HG02943 (cell line): ENCODE results near the gene KLRK1.
"Not testable (repeated sequence)": the region's sequence is repeated elsewhere in the genome, so short reads cannot be mapped to it uniquely, and the experiment has no call there.

Experiments used
- ATAC-seq: cut with Tn5 transposase; IDR thresholded peaks from one replicate; pipeline ENCODE4 v1.9.1; 2021; ENCODE audit warnings: mild to moderate bottlenecking, low read depth, moderate library complexity; ENCODE audit not compliant: unreplicated experiment

The KLRK1 gene

GRCh38 chr12:10389904-10390303, at the start of gene KLRK1:
TSS of gene KLRK1 (minus strand) at chr12:10390041. CDS start at chr12:10388810, 1,231 bp downstream.
- no peak for ATAC-seq

- ATAC-seq = not testable (repeated sequence)
These were observed 47.8 kb upstream of the KLRK1 start for GRCh38 chr12:10437601-10438000.

GRCh38 chr12:10435816-10436215, 46.0 kb upstream of the KLRK1 start, which contains the start of gene KLRC2:
TSS of gene KLRC2 (minus strand) at chr12:10436010. CDS start at chr12:10435986, 24 bp downstream.
- ATAC-seq = not testable (repeated sequence)

GRCh38 chr12:10430623-10431022, 40.8 kb upstream of the KLRK1 start:
- not testable (repeated sequence) for ATAC-seq

- ATAC-seq = not testable (repeated sequence)
These were observed 36.1 kb upstream of the KLRK1 start for GRCh38 chr12:10425938-10426337.

GRCh38 chr12:10424260-10424899, 34.5 kb upstream of the KLRK1 start:
- ATAC-seq = not testable (repeated sequence)

GRCh38 chr12:10422159-10422558, 32.3 kb upstream of the KLRK1 start:
- not testable (repeated sequence) for ATAC-seq

GRCh38 chr12:10420334-10420733, 30.5 kb upstream of the KLRK1 start, which contains the start of gene KLRC3:
TSS of gene KLRC3 (minus strand) at chr12:10420595. CDS start at chr12:10420550, 45 bp downstream.
- not testable (repeated sequence) for ATAC-seq

GRCh38 chr12:10409392-10409791, 19.6 kb upstream of the KLRK1 start, which contains the start of gene KLRC4:
TSS of gene KLRC4 (minus strand) at chr12:10409757. CDS start at chr12:10409575, 182 bp downstream.
- no peak for ATAC-seq

- ATAC-seq = no peak
These were observed 19.0 kb upstream of the KLRK1 start for GRCh38 chr12:10408842-10409241.

GRCh38 chr12:10406725-10407124, 16.9 kb upstream of the KLRK1 start:
- no peak for ATAC-seq

- ATAC-seq = no peak
These were observed 15.5 kb upstream of the KLRK1 start for GRCh38 chr12:10405294-10405693.

GRCh38 chr12:10404798-10405197, 15.0 kb upstream of the KLRK1 start:
- ATAC-seq = no peak

GRCh38 chr12:10400829-10401228, 11.0 kb upstream of the KLRK1 start:
- ATAC-seq = no peak

- no peak for ATAC-seq
These were observed 8.3 kb upstream of the KLRK1 start for GRCh38 chr12:10398168-10398567.

GRCh38 chr12:10397296-10397695, 7.5 kb upstream of the KLRK1 start:
- no peak for ATAC-seq

GRCh38 chr12:10396176-10396575, 6.3 kb upstream of the KLRK1 start:
- not testable (repeated sequence) for ATAC-seq

GRCh38 chr12:10395390-10395998, 5.7 kb upstream of the KLRK1 start:
- ATAC-seq = peak; percentile 71

- not testable (repeated sequence) for ATAC-seq
These were observed 4.8 kb upstream of the KLRK1 start for GRCh38 chr12:10394531-10395152.

- ATAC-seq = no peak
These were observed 3.5 kb upstream of the KLRK1 start for GRCh38 chr12:10393291-10393690.

- ATAC-seq = no peak
These were observed 2.6 kb upstream of the KLRK1 start for GRCh38 chr12:10392394-10392930.
